Activated CD8-positive, alpha-beta T cell treated with anti-CD3 and anti-CD28 coated beads, Interleukin-2, amount 10 ng/mL, durations not matched to agents 7 days and 5 days (primary cell): ENCODE data around the gene TBC1D1. TPM values are rescaled to one million over a fixed set of nuclear protein-coding genes. Genes with fewer than 3 reads are reported as not detected.
"Not testable (repeated sequence)": the region's sequence is repeated elsewhere in the genome, so short reads cannot be mapped to it uniquely, and the experiment has no call there.

Source experiments
- ATAC-seq: fragments of 150-1000 bp; cut with Tn5 transposase; one replicate; pipeline ENCODE4 v1.10.0; 2021; ENCODE audit warnings: moderate library complexity
- CTCF ChIA-PET: fragments of 350-600 bp; sonication (Branson Sonifier 250); formaldehyde crosslinking; loops from one replicate; lab custom pipeline; 2021; ENCODE audit warnings: antibody characterized with exemption; lab: Charles Lee
- POLR2A ChIA-PET: fragments of 350-600 bp; sonication (Branson Sonifier 250); formaldehyde crosslinking; loops from one replicate; lab custom pipeline; 2021; ENCODE audit warnings: antibody characterized with exemption; lab: Charles Lee
- DNase-seq: peaks from one replicate; pipeline ENCODE4 v3.0.0-alpha.2; 2020
- H3K27ac Mint-ChIP-seq: one replicate; pipeline ENCODE4 v1.8.0; 2021; ENCODE audit warnings: mild to moderate bottlenecking, mixed read lengths
- H3K27me3 Mint-ChIP-seq: one replicate; pipeline ENCODE4 v1.8.0; 2021; ENCODE audit warnings: low read depth, mixed read lengths
- H3K36me3 Mint-ChIP-seq: one replicate; pipeline ENCODE4 v1.8.0; 2021; ENCODE audit warnings: low read depth, mixed read lengths
- H3K4me1 Mint-ChIP-seq: one replicate; pipeline ENCODE4 v1.8.0; 2021; ENCODE audit warnings: low read depth, mixed read lengths
- H3K4me3 Mint-ChIP-seq: one replicate; pipeline ENCODE4 v1.8.0; 2021; ENCODE audit warnings: mild to moderate bottlenecking, mixed read lengths
- H3K9me3 Mint-ChIP-seq: one replicate; pipeline ENCODE4 v1.8.0; 2022; ENCODE audit warnings: mixed read lengths; ENCODE audit not compliant: insufficient read depth
- total RNA-seq, 2 experiments: library from RNA; stranded (reverse); gene quantifications; one replicate each; pipeline ENCODE4 v1.2.3, GENCODE V29; 2021

TBC1D1 gene
- total RNA-seq, 2 experiments from 2014 or later: 84.4 to 87.6 TPM

DNA sequence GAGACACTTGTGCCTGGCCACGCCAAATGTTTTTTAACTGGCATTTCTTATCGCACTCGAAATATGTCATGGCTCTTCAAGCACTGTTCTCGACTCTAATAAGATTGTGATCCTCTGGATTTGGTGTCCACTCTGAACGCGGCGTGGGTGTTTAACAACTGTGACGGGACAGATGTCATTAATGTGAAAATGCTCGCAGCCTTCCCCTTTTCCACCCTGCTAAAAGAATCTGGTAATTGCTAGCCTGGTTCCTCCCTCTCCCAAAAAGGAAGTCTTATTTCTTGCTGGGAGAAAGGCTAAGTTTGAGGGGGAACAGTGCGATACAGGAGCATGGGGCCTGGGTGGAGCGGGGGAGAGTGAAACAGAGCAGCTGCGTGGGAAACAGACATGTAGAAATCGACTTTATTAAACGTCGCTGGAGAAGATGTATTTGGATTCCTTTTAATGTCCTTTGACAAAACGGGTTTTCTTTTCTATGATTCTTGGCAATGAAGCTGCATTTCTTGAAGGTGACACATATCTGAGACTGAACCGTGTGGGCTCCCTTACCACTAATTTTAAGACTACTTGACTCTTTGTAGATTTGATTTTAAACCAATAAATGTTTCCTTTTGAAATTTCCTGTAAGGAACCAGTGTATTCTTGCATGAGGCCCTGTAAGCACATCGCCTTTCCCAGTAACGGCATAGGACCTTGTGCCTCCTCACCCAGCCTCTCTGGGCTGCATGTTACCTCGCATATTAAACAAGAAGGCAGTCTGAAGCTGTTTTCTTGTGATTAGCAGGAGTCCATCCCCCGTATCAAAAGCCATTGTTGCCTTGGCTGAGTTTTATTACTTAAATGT lies 17.8 kb downstream of the TBC1D1 start:
- Mint-ChIP-seq H3K27me3 (no peaks in the 10 kb centered on the region), H3K27ac (no peak overlapping the region), H3K36me3 (peaks cover 26% of the 10 kb centered on the region), H3K4me1 (peaks cover 10% of the 10 kb centered on the region), H3K4me3 (no peak overlapping the region), H3K9me3 (no peaks in the 10 kb centered on the region)
- DNase-seq: no peak
- CTCF ChIA-PET: no interaction called here
- no peak for ATAC-seq
- POLR2A ChIA-PET: no interaction called here

- DNase-seq: no peak
- no peak for ATAC-seq
- CTCF ChIA-PET: no interaction called here
- H3K4me1 Mint-ChIP-seq: peaks cover 10% of the 10 kb centered on the region
- POLR2A ChIA-PET: no interaction called here
- H3K4me3 Mint-ChIP-seq: no peak overlapping the region
- H3K27me3 Mint-ChIP-seq: no peaks in the 10 kb centered on the region
- H3K36me3 Mint-ChIP-seq: peaks cover 23% of the 10 kb centered on the region
- H3K9me3 Mint-ChIP-seq: no peaks in the 10 kb centered on the region
- H3K27ac Mint-ChIP-seq: no peak overlapping the region
Measured at GRCh38 chr4:37909332-37910090, 18.6 kb downstream of the TBC1D1 start.

GRCh38 chr4:37910091-37910486 lies 19.2 kb downstream of the TBC1D1 start:
- Mint-ChIP-seq H3K4me1 (peaks cover 10% of the 10 kb centered on the region), H3K27ac (no peak overlapping the region), H3K4me3 (no peak overlapping the region), H3K36me3 (peaks cover 19% of the 10 kb centered on the region), H3K9me3 (no peaks in the 10 kb centered on the region), H3K27me3 (no peaks in the 10 kb centered on the region)
- ChIA-PET CTCF (no interaction called here), POLR2A (no interaction called here)
- no peak for DNase-seq
- no peak for ATAC-seq

DNA sequence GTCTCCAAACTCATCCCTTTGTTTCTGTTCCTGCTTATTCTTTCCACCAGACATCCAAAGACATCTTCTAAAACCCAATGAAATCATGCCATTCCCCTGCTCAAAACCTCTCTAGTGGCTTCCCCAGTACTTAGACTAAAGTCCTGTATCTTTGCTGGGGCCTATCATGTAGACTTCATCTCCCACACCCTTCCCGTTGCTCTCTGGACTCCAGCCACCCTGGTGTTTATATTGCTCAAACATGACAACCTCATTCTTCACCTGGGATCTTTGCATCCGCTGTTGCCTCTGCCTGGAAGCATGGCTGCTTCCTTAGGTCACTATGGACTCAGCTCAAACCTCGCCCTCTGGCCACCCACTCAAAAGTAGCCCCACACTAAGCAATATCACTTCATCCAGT lies 23.7 kb downstream of the TBC1D1 start:
- no peaks in the 10 kb centered on the region for H3K27me3 Mint-ChIP-seq
- CTCF ChIA-PET: no interaction called here
- no peak for DNase-seq

GRCh38 chr4:37917388-37917787 lies 26.5 kb downstream of the TBC1D1 start:
- no peak overlapping the region for H3K27ac Mint-ChIP-seq
- CTCF ChIA-PET: no interaction called here

More for the DNA sequence above, 23.7 kb downstream of the TBC1D1 start:
- POLR2A ChIA-PET: no interaction called here
- no peak overlapping the region for H3K27ac Mint-ChIP-seq
- no peak overlapping the region for H3K4me3 Mint-ChIP-seq
- no peaks in the 10 kb centered on the region for H3K9me3 Mint-ChIP-seq
- H3K4me1 Mint-ChIP-seq: peaks cover 7% of the 10 kb centered on the region
- no peak for ATAC-seq
- peaks cover 15% of the 10 kb centered on the region for H3K36me3 Mint-ChIP-seq

DNA sequence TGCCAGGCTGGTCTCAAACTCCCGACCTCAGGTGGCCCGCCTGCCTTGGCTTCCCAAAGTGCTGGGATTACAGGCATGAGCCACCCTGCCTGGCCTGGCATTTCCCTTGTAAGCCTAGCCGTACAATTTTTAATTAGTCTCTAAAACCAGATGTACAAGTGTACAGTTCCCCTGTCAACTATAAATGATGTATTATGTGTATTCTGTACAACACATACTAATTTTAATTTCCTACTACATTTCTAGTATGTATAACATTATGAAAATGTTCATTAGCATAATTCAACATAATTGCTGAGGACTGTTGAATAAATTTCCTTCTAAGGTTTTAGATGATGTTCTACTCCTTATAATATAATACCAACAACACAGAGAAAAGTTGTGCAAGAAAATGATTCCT lies 27.8 kb downstream of the TBC1D1 start:
- Mint-ChIP-seq H3K4me3 (no peak overlapping the region), H3K36me3 (peaks cover 23% of the 10 kb centered on the region), H3K27me3 (no peaks in the 10 kb centered on the region), H3K4me1 (peaks cover 5% of the 10 kb centered on the region), H3K27ac (no peak overlapping the region), H3K9me3 (no peaks in the 10 kb centered on the region)
- ChIA-PET CTCF (no interaction called here), POLR2A (no interaction called here)
- ATAC-seq: no peak
- no peak for DNase-seq

More at GRCh38 chr4:37917388-37917787, 26.5 kb downstream of the TBC1D1 start:
- Mint-ChIP-seq H3K27me3 (no peaks in the 10 kb centered on the region), H3K9me3 (no peaks in the 10 kb centered on the region), H3K4me1 (peaks cover 5% of the 10 kb centered on the region), H3K36me3 (peaks cover 18% of the 10 kb centered on the region), H3K4me3 (no peak overlapping the region)
- no peak for ATAC-seq
- POLR2A ChIA-PET: no interaction called here
- no peak for DNase-seq

- ATAC-seq (peak; percentile 42), DNase-seq (no peak)
- Mint-ChIP-seq H3K4me3 (no peak overlapping the region), H3K4me1 (peaks cover 5% of the 10 kb centered on the region), H3K27me3 (no peaks in the 10 kb centered on the region), H3K27ac (no peak overlapping the region), H3K36me3 (peaks cover 22% of the 10 kb centered on the region), H3K9me3 (no peaks in the 10 kb centered on the region)
- ChIA-PET POLR2A (no interaction called here), CTCF (no interaction called here)
Measured at GRCh38 chr4:37922328-37922727, 31.4 kb downstream of the TBC1D1 start.

- CTCF ChIA-PET, H3K27me3 Mint-ChIP-seq, H3K4me1 Mint-ChIP-seq, H3K4me3 Mint-ChIP-seq, H3K27ac Mint-ChIP-seq, DNase-seq, ATAC-seq, H3K9me3 Mint-ChIP-seq: not testable (repeated sequence)
- H3K36me3 Mint-ChIP-seq: peaks cover 22% of the 10 kb centered on the region
- POLR2A ChIA-PET: interaction anchor here (0.6 kb wide), 1 partner anchor 9 kb away, joined by 4 read pairs; no protein-coding TSS in a partner anchor
Measured at GRCh38 chr4:37923089-37923488, 32.2 kb downstream of the TBC1D1 start.

DNA sequence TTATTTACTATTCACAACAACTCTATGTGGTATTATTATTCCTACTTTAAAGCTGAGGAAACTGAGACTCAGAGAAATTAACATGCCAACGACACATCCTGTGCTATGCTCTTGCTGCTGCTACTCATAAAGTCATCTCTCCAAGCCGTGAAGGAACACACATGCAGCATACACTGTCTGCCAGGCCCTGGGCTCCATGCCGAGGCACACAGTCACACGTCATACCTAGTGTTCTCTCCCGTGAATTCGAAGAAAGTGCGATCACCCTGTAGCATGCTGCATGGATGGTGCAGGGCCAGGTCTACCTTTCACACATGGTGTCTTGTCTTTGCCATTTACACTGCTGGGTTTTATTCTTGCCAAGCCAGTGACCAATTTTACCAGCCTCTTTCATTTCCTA lies 34.1 kb downstream of the TBC1D1 start:
- CTCF ChIA-PET: no interaction called here
- Mint-ChIP-seq H3K4me3 (no peak overlapping the region), H3K27ac (no peak overlapping the region), H3K36me3 (peaks cover 26% of the 10 kb centered on the region), H3K27me3 (no peaks in the 10 kb centered on the region), H3K9me3 (no peaks in the 10 kb centered on the region), H3K4me1 (peaks cover 27% of the 10 kb centered on the region)
- DNase-seq (no peak), ATAC-seq (no peak)
- POLR2A ChIA-PET: no interaction called here

GRCh38 chr4:37927434-37927833 lies 36.5 kb downstream of the TBC1D1 start:
- Mint-ChIP-seq H3K27me3 (no peaks in the 10 kb centered on the region), H3K9me3 (no peaks in the 10 kb centered on the region), H3K27ac (no peak overlapping the region), H3K36me3 (peaks cover 27% of the 10 kb centered on the region), H3K4me1 (peaks cover 24% of the 10 kb centered on the region), H3K4me3 (no peak overlapping the region)
- POLR2A ChIA-PET: interaction anchor here (1.0 kb wide), 1 partner anchor 36 kb away, joined by 3 read pairs; no protein-coding TSS in a partner anchor
- no peak for ATAC-seq
- no peak for DNase-seq
- CTCF ChIA-PET: no interaction called here

GRCh38 chr4:37928426-37929416 lies 37.8 kb downstream of the TBC1D1 start:
- ATAC-seq (peak; percentile 44), DNase-seq (no peak)
- Mint-ChIP-seq H3K27me3 (no peaks in the 10 kb centered on the region), H3K27ac (no peak overlapping the region), H3K9me3 (peaks cover 3% of the 10 kb centered on the region), H3K36me3 (peaks cover 24% of the 10 kb centered on the region), H3K4me3 (no peak overlapping the region), H3K4me1 (peaks cover 24% of the 10 kb centered on the region)
- ChIA-PET CTCF (no interaction called here), POLR2A (interaction anchor here (1.0 kb wide), 1 partner anchor 37 kb away, joined by 3 read pairs; no protein-coding TSS in a partner anchor)
